ENCODE measurements around the gene MAVS.

DNA sequence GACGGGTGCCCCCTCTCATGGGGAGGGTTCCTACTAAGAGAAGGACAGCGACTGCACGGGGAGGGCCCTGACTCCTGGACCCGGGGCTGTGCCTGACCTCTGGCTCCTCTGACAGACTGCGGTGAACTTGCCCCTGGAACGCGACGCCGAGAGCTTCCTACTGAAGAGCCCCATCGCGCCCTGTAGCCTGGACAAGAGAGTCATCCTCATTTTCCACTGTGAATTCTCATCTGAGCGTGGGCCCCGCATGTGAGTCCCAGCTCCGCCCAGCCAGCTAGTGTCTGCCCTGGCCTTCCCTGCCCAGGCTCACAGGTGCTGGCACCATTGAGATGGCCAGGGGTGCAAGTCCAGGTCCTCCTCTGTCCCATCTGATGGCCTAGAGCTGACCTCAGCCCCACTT lies 43.3 kb upstream of the MAVS start:
- TF ChIP-seq, protein P1, sequence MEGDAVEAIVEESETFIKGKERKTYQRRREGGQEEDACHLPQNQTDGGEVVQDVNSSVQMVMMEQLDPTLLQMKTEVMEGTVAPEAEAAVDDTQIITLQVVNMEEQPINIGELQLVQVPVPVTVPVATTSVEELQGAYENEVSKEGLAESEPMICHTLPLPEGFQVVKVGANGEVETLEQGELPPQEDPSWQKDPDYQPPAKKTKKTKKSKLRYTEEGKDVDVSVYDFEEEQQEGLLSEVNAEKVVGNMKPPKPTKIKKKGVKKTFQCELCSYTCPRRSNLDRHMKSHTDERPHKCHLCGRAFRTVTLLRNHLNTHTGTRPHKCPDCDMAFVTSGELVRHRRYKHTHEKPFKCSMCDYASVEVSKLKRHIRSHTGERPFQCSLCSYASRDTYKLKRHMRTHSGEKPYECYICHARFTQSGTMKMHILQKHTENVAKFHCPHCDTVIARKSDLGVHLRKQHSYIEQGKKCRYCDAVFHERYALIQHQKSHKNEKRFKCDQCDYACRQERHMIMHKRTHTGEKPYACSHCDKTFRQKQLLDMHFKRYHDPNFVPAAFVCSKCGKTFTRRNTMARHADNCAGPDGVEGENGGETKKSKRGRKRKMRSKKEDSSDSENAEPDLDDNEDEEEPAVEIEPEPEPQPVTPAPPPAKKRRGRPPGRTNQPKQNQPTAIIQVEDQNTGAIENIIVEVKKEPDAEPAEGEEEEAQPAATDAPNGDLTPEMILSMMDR (IDR thresholded peaks at IDR 0.05; ENCODE audit: low read depth, low read length), result no peak
- TF ChIP-seq POLR2A (IDR thresholded peaks at IDR 0.05; ENCODE audit: extremely low read depth, insufficient read length), result no peak
